Measurements from ENCODE around the gene GFY.

Gene GFY

DNA sequence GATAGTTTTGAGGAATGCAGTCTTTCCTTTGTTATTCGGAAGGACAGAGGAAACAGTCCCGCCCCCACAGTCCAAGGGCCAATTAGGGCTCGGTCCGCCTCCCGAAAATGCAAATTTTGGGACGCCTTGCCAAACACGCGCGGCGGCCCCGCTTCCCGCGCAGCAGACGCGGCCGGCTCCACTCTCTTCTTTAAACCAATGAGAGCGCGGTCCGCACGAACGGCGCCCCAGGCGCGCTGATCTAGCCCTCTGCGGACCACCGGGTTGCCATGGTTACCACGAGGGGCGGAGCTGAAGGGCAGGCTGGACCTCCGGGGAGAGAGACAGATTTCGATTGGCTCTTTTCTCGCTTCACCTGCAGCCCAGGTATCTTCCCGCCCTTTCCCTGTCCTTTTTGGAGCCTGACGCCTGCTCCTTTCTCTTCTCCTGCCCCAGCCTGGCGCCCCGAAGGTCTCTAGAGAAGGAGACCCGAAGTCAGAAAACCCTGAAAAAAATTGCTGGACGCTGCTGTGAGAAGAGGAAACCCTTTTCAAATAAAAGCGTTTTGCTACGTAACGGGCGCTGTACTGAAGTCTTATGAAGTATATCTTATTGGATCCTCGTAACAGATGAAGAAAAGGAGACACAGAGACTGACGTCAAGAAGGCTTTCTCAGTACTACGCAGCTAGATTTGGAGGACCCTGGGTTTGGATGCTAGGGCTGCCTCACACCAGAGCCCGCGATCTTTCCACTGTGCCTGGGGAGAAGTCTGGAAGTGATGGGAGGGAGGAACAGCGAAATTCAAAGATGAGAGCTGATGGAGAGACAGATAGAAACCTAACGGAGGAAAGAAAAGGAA, 3.9 kb upstream of the GFY start:
- H3K36me3 ChIP-seq (ENCODE audit: control insufficient read depth, insufficient read depth, low read length), result no peaks in the 10 kb centered on the region
- H3K9me3 ChIP-seq (ENCODE audit: control insufficient read depth, insufficient read depth, low read length), result no peaks in the 10 kb centered on the region
- peak overlapping the region; percentile 33; the same call in 1 of the 2 replicates for H3K4me3 ChIP-seq (ENCODE audit: low read depth, low read length)
- H3K27me3 ChIP-seq (ENCODE audit: control insufficient read depth, insufficient read depth, low read length), result peaks cover 49% of the 10 kb centered on the region
- H3K9ac ChIP-seq (ENCODE audit: low read depth, low read length), result no peak overlapping the region
- no peak overlapping the region for H3K27ac ChIP-seq (ENCODE audit: low read depth, low read length)
- peaks cover 14% of the 10 kb centered on the region; the same call in 1 of the 2 replicates for H3K4me1 ChIP-seq (ENCODE audit: control insufficient read depth, insufficient read depth, low read length)

DNA sequence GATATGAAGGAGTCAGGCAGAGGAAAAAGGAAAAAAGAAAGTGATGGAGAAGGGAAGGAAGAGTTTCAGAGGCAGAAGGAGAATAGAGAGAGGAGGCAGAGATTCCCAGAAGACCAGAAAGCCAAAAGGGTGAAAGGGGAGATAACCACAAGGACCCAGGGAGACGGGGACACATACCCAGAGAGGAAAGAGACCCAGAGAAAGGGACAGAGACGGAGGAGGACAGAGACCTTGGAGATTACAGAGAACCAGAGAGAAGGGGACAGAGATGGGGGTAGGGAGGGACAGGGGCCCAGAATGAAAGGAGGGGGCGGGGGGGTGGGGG, 3.3 kb upstream of the GFY start:
- H3K27me3 ChIP-seq (ENCODE audit: control insufficient read depth, insufficient read depth, low read length), result peaks cover 55% of the 10 kb centered on the region
- no peaks in the 10 kb centered on the region for H3K9me3 ChIP-seq (ENCODE audit: control insufficient read depth, insufficient read depth, low read length)

DNA sequence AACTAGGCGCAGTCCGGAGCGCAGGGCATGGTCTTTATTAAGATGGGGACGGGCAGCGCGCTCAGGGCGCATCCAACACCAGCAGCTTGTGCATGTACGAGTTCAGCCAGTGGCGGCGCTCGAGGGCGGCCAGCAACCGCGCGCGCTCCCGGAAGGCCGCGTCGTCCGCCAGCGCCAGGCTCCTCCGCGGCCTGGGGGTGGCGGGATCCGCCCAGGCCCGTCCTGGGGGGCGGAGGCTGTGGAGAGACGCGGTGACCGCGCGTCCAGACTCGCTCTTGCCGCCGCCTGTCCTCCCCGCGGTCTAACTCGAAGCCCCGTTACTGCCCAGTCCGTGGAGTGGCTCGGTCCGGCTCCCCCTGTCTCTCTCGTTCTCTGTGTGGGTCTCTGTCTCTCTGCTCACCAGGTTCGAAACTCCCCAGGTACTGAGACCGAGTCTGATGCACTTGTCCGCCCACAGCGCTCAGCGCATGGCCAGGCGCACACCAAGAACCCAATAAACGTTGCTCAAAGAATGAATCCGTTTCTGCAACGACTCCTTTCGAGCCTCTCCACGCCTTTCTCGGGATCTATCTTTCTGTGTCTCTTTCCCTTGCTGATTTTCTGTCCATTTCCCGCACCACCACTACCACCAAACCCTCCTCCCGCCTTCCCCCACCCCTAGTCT, 2.6 kb upstream of the GFY start:
- Histone ChIP-seq H3K9ac (ENCODE audit: low read depth, low read length) (no peak overlapping the region), H3K27me3 (ENCODE audit: control insufficient read depth, insufficient read depth, low read length) (peaks cover 61% of the 10 kb centered on the region), H3K4me1 (ENCODE audit: control insufficient read depth, insufficient read depth, low read length) (peaks cover 16% of the 10 kb centered on the region), H3K36me3 (ENCODE audit: control insufficient read depth, insufficient read depth, low read length) (no peaks in the 10 kb centered on the region), H3K4me3 (ENCODE audit: low read depth, low read length) (peak overlapping the region; percentile 51; the same call in 1 of the 2 replicates), H3K9me3 (ENCODE audit: control insufficient read depth, insufficient read depth, low read length) (no peaks in the 10 kb centered on the region), H3K27ac (ENCODE audit: low read depth, low read length) (no peak overlapping the region)

More for the DNA sequence above, 3.3 kb upstream of the GFY start:
- no peak overlapping the region for H3K27ac ChIP-seq (ENCODE audit: low read depth, low read length)
- no peak overlapping the region for H3K4me3 ChIP-seq (ENCODE audit: low read depth, low read length)
- no peak overlapping the region for H3K9ac ChIP-seq (ENCODE audit: low read depth, low read length)
- no peaks in the 10 kb centered on the region for H3K36me3 ChIP-seq (ENCODE audit: control insufficient read depth, insufficient read depth, low read length)
- peaks cover 17% of the 10 kb centered on the region for H3K4me1 ChIP-seq (ENCODE audit: control insufficient read depth, insufficient read depth, low read length)

DNA sequence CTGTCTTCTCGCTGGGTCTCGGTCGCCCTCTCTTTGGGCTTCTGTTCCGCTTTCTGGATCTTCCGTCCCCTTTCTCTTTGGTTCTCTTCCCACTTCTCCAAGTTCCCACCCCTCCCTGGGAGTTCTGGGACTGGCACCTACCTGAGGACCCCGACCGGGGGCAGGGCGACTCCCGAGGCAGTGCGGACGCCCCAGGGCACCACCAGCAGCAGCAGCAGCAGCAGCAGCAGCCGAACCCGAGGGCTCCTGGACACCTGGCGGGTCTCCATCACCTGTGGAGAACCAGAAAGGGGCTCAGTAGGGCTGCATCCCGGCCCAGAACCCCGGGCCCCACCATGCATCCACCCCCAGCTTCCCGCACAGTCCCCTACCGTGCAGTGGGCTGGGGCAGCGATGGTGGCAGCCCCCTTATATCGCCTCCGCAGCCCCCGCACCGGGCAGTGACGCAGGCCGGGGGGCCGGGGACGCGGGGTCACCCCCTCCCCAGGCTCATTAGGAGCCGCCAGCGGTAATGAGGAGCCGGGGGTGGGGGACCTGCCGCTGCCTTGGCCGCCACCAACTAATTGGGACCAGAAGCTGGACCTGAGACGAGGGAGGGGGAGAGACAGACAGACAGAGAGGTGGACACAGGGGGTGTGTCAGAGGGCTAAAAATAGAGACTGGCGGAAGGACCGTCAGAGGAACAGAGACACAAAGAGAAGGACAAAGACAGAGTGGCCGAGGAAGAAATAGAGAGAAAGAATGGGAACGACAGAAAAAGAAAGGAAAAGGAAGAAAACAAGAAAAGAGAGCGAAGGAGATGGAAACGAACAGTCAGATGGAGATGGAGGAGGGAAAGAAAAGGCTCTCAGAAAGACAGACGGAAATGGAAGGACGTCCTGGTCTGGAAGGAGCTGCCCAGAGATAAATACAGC, 1.9 kb upstream of the GFY start, which contains the start of gene PTH2:
PTH2 (minus strand) TSS at position 371 of the 914 bp plus-strand sequence; CDS start at position 269, 102 bp downstream.
- Histone ChIP-seq H3K9ac (ENCODE audit: low read depth, low read length) (no peak within 1 kb of the TSS), H3K4me1 (ENCODE audit: control insufficient read depth, insufficient read depth, low read length) (peaks cover 21% of the 10 kb centered on the region), H3K4me3 (ENCODE audit: low read depth, low read length) (peak within 1 kb of the TSS; percentile 51; the same call in 1 of the 2 replicates), H3K36me3 (ENCODE audit: control insufficient read depth, insufficient read depth, low read length) (no peaks in the 10 kb centered on the region), H3K27ac (ENCODE audit: low read depth, low read length) (no peak within 1 kb of the TSS), H3K27me3 (ENCODE audit: control insufficient read depth, insufficient read depth, low read length) (peaks cover 61% of the 10 kb centered on the region), H3K9me3 (ENCODE audit: control insufficient read depth, insufficient read depth, low read length) (no peaks in the 10 kb centered on the region)

GRCh38 chr19:49423985-49424303, 1.2 kb upstream of the GFY start:
- no peaks in the 10 kb centered on the region for H3K36me3 ChIP-seq (ENCODE audit: control insufficient read depth, insufficient read depth, low read length)
- no peak overlapping the region for H3K4me3 ChIP-seq (ENCODE audit: low read depth, low read length)
- H3K27ac ChIP-seq (ENCODE audit: low read depth, low read length), result no peak overlapping the region
- H3K9me3 ChIP-seq (ENCODE audit: control insufficient read depth, insufficient read depth, low read length), result no peaks in the 10 kb centered on the region
- H3K27me3 ChIP-seq (ENCODE audit: control insufficient read depth, insufficient read depth, low read length), result peaks cover 61% of the 10 kb centered on the region
- peaks cover 24% of the 10 kb centered on the region for H3K4me1 ChIP-seq (ENCODE audit: control insufficient read depth, insufficient read depth, low read length)
- H3K9ac ChIP-seq (ENCODE audit: low read depth, low read length), result no peak overlapping the region

GRCh38 chr19:49425922-49426592, 869 bp downstream of the GFY start:
- no peak overlapping the region for H3K9ac ChIP-seq (ENCODE audit: low read depth, low read length)
- H3K36me3 ChIP-seq (ENCODE audit: control insufficient read depth, insufficient read depth, low read length), result no peaks in the 10 kb centered on the region
- H3K4me1 ChIP-seq (ENCODE audit: control insufficient read depth, insufficient read depth, low read length), result peaks cover 22% of the 10 kb centered on the region
- H3K27ac ChIP-seq (ENCODE audit: low read depth, low read length), result no peak overlapping the region
- peaks cover 74% of the 10 kb centered on the region for H3K27me3 ChIP-seq (ENCODE audit: control insufficient read depth, insufficient read depth, low read length)
- no peaks in the 10 kb centered on the region for H3K9me3 ChIP-seq (ENCODE audit: control insufficient read depth, insufficient read depth, low read length)
- H3K4me3 ChIP-seq (ENCODE audit: low read depth, low read length), result peak overlapping the region; percentile 43; the same call in 1 of the 2 replicates

GRCh38 chr19:49427339-49427738, 2.2 kb downstream of the GFY start:
- peaks cover 22% of the 10 kb centered on the region for H3K4me1 ChIP-seq (ENCODE audit: control insufficient read depth, insufficient read depth, low read length)
- H3K27me3 ChIP-seq (ENCODE audit: control insufficient read depth, insufficient read depth, low read length), result peaks cover 71% of the 10 kb centered on the region
- no peaks in the 10 kb centered on the region for H3K36me3 ChIP-seq (ENCODE audit: control insufficient read depth, insufficient read depth, low read length)
- H3K9me3 ChIP-seq (ENCODE audit: control insufficient read depth, insufficient read depth, low read length), result no peaks in the 10 kb centered on the region
- no peak overlapping the region for H3K27ac ChIP-seq (ENCODE audit: low read depth, low read length)
- no peak overlapping the region for H3K9ac ChIP-seq (ENCODE audit: low read depth, low read length)
- H3K4me3 ChIP-seq (ENCODE audit: low read depth, low read length), result no peak overlapping the region

DNA sequence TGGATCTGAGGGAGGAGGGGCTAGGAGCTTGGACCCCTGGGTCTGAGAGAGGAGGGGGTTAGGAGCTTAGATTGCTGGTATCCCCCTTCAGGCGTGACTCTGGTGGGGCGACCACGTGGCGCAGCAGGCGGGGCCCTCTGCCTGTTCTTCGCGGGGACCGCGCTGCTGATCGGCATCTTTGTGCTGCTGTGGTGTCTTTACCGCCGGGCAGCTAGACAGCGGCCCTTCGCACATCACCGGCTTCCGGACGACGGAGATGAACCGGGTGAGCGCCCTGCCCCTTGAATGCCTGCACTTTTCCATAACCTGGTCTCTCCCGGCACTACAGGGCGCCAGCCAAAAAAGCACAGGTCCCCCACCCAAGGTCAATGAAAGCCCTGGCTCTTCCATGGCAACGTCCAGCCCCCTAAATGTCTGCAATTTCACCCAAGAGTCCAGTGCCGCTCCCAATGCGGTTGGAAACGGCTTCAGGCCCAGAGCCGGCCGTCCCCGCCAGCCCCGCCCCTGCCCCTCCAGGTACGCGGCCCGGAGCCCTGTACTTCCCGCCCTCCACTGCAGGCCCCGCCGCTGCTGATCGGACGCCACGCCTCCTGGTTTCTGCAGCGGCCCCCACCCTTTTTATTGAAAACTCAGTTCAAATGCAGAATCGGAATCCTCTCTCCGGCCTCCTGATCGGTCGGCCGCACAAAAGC, 2.8 kb downstream of the GFY start:
- Histone ChIP-seq H3K27ac (ENCODE audit: low read depth, low read length) (no peak overlapping the region), H3K9me3 (ENCODE audit: control insufficient read depth, insufficient read depth, low read length) (no peaks in the 10 kb centered on the region), H3K9ac (ENCODE audit: low read depth, low read length) (peak overlapping the region; percentile 45), H3K27me3 (ENCODE audit: control insufficient read depth, insufficient read depth, low read length) (peaks cover 71% of the 10 kb centered on the region), H3K36me3 (ENCODE audit: control insufficient read depth, insufficient read depth, low read length) (no peaks in the 10 kb centered on the region), H3K4me1 (ENCODE audit: control insufficient read depth, insufficient read depth, low read length) (peaks cover 22% of the 10 kb centered on the region), H3K4me3 (ENCODE audit: low read depth, low read length) (peak overlapping the region; percentile 70)

DNA sequence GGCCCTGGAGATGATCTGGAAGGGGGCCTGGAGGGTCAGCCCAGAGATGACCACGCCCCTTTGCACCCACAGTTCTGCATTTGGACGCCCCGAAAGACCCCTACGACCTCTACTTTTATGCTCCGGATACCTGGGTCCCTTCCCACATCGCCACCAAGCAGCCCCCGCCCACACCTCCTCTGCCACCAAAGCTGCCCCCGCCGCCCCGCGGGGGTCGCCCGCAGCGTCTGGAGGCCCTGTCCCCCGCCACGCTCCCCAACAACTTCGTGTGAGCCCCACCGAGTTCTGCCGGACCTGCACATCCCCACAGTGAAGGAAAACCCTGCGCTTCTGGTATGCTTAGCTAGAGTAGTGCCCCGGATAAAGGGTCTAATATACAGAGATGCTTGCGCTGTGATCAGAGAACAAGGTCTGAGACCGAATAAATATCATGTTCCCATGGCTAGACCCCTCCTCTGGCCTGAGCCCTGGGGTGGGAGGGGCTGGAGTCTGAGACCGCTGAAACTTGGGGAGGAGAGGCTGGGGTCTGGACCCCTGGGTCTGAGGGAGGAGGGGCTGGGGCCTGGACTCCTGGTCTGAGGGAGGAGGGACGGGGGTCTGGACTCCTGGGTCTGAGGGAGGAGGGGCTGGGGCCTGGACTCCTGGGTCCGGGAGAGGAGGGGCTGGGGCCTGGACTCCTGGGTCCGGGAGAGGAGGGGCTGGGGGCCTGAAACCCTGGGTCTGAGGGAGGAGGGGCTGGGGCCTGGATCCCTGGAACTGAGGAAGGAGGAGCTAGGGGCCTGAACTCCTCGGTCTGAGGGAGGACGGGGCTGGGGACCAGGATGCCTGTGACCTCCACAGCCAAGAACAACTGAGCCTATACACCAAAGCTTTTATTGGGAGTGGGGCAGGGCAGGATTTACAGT, 3.6 kb downstream of the GFY start:
- H3K27ac ChIP-seq (ENCODE audit: low read depth, low read length), result no peak overlapping the region
- no peaks in the 10 kb centered on the region for H3K36me3 ChIP-seq (ENCODE audit: control insufficient read depth, insufficient read depth, low read length)
- no peaks in the 10 kb centered on the region for H3K9me3 ChIP-seq (ENCODE audit: control insufficient read depth, insufficient read depth, low read length)
- H3K27me3 ChIP-seq (ENCODE audit: control insufficient read depth, insufficient read depth, low read length), result peaks cover 71% of the 10 kb centered on the region
- H3K9ac ChIP-seq (ENCODE audit: low read depth, low read length), result no peak overlapping the region
- peaks cover 21% of the 10 kb centered on the region for H3K4me1 ChIP-seq (ENCODE audit: control insufficient read depth, insufficient read depth, low read length)
- peak overlapping the region; percentile 70 for H3K4me3 ChIP-seq (ENCODE audit: low read depth, low read length)
